OCI-LY7 (cell line): ENCODE results near the gene FADS3.

Experiments
- CTCF ChIP-seq: fragments of 200-600 bp; sonication (generic); conservative IDR thresholded peaks from 2 replicates; pipeline ENCODE4 v1.5.1; 2014; ENCODE audit warnings: mild to moderate bottlenecking, antibody characterized with exemption, low read length, moderate library complexity, mixed read lengths
- EZH2phosphoT487 ChIP-seq: fragments of 200-600 bp; sonication (generic); IDR thresholded peaks from 2 replicates; pipeline ENCODE4 v1.6.1; 2018; ENCODE audit warnings: low read depth, borderline replicate concordance, mild to moderate bottlenecking, mixed run types, antibody characterized with exemption, low read length, moderate library complexity, mixed read lengths

GRCh38 chr11:61838921-61839320, 52.4 kb downstream of the FADS3 start:
- TF ChIP-seq CTCF (no peak), EZH2phosphoT487 (no peak)
